LNCaP clone FGC (cell line): ENCODE results near the gene REPIN1.

Experiments used
- DNase-seq: peaks from one replicate; pipeline ENCODE4 v3.0.0-alpha.2; 2011; ENCODE audit warnings: low read depth
- H3K4me3 ChIP-seq: 2 replicates; pipeline ENCODE4 v1.5.1; 2011; ENCODE audit warnings: mild to moderate bottlenecking, low read depth, low read length, control low read depth
- TF ChIP-seq, protein P1 (sequence below): IDR thresholded peaks from 2 replicates; pipeline ENCODE4 v1.5.1; 2012; ENCODE audit warnings: mild to moderate bottlenecking; ENCODE audit not compliant: control insufficient read depth, insufficient read depth; ENCODE audit errors: extremely low read depth

Gene REPIN1

DNA sequence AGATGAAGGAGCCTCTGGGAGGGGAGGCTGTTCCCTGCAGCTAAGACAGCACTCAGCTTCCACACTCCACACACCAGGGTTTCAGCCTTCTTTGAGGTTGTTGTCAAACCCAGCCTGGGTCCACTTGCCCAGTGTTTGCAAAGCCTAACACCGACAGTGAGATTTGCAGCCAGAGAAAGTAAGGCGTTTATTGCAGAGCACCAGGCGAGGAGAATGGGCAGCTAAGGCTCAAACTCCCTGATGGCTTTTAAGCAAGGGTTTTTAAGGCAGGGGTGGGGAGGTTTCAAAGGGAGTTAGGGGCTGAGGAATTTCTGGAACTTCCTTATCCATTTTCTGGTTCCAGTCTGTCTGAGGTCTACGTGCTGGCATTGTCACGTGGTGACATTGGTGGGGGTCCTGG, 5.8 kb downstream of the REPIN1 start:
- no peak for DNase-seq
- TF ChIP-seq, protein P1, sequence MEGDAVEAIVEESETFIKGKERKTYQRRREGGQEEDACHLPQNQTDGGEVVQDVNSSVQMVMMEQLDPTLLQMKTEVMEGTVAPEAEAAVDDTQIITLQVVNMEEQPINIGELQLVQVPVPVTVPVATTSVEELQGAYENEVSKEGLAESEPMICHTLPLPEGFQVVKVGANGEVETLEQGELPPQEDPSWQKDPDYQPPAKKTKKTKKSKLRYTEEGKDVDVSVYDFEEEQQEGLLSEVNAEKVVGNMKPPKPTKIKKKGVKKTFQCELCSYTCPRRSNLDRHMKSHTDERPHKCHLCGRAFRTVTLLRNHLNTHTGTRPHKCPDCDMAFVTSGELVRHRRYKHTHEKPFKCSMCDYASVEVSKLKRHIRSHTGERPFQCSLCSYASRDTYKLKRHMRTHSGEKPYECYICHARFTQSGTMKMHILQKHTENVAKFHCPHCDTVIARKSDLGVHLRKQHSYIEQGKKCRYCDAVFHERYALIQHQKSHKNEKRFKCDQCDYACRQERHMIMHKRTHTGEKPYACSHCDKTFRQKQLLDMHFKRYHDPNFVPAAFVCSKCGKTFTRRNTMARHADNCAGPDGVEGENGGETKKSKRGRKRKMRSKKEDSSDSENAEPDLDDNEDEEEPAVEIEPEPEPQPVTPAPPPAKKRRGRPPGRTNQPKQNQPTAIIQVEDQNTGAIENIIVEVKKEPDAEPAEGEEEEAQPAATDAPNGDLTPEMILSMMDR, result no peak
- H3K4me3 ChIP-seq, result no peak overlapping the region

DNA sequence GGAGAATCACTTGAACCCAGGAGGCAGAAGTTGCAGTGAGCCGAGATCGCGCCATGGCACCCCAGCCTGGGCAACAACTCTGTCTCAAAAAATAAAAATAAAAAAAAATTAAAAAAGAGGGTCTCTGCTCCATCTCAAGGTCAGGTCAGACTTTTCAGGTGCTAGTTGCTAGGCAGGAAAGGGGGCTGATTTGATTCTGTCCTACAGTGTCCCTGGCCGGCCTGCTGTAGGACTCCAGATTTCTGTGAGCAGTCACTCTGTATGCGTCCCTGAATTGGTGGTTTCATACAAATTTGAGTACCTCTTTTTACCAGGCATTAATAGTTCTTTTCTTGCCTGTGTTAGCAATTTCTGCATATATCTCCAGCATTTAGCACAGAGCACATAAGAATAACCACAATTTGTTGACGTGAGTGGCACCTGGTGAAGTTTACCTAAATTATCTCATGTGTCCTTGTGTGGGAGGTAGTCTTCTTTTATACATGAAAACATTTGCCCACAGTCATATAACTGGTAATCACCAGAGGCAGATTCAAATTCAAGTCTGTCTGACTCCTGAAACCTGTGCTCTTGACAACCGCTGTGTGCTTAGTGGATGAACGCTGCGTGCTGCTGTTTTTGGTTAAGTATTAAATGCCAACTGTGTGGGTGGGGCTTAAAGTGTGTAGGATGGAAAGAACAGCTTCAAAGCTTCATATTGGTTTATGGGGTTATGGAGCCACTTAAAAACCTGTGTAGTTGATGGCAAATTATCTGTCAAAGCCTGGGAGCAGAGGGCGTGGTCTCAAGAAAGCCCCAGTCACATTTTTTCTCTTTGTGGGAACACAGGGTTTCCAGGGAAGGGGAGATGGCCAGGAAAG, 7.3 kb downstream of the REPIN1 start:
- H3K4me3 ChIP-seq, result no peak overlapping the region
- TF ChIP-seq, protein P1, result no peak
- DNase-seq, result no peak

DNA sequence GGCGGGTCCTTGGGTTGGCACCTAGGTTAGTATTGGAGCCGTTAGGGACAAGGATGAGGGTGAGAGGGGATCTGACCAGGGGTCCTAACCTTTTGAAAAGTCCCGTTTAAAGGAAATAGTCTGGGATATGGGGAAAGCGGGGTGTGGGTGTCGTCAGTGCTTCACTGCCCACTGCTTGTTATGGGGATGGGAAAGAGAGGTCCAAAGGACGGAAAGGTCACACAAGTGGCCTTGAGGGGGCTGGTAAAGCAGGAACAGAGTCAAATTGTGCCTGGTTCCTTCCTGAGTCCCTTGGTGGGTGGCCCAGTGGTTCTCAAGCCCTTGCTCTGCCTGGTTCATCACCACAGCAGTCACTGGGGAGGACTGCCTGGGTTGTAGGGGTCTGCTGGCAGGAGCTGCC, 7.9 kb downstream of the REPIN1 start:
- DNase-seq, result no peak
- TF ChIP-seq, protein P1, result no peak

DNA sequence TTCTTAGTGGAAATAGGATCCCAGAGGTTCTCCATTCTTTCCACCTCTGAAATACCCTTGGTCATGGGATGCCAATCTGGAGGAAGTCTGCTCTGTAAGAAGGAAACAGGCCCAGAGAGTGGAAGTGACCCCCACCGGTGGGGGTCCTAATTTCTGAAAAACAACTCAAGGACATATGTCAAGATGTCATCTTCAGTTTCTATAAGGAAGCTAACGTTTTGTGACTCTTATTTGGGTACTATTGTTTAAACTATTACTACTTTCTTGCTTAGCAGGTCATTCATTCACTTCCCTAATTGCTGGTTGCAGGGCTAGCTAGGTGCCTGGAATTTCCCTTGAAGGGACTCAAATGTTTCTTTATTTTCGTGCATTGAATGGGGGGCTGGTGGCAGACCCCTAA, 8.6 kb downstream of the REPIN1 start:
- H3K4me3 ChIP-seq, result no peak overlapping the region
- TF ChIP-seq, protein P1, result no peak

More for the DNA sequence above, 7.9 kb downstream of the REPIN1 start:
- no peak overlapping the region for H3K4me3 ChIP-seq

DNA sequence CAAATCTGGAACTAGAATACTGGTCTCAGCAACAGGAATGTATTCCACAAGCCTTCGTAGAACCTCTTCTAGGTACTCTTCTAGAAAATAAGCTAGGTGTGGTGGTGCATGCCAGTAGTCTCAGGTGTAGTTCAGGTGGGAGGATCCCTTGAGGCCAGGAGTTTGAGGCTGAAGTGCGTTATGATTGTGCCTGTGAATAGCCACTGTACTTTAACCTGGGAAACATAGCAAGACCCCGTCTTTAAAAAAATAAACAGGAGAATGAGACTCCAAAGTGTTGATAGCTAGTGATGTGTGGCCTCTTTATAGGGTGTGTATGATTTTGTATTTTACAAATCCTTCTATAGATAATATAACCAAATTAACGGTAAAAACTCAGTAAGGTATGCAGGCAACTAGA, 9.0 kb downstream of the REPIN1 start:
- H3K4me3 ChIP-seq, result no peak overlapping the region
- TF ChIP-seq, protein P1, result no peak
- DNase-seq, result no peak

More for the DNA sequence above, 8.6 kb downstream of the REPIN1 start:
- no peak for DNase-seq

DNA sequence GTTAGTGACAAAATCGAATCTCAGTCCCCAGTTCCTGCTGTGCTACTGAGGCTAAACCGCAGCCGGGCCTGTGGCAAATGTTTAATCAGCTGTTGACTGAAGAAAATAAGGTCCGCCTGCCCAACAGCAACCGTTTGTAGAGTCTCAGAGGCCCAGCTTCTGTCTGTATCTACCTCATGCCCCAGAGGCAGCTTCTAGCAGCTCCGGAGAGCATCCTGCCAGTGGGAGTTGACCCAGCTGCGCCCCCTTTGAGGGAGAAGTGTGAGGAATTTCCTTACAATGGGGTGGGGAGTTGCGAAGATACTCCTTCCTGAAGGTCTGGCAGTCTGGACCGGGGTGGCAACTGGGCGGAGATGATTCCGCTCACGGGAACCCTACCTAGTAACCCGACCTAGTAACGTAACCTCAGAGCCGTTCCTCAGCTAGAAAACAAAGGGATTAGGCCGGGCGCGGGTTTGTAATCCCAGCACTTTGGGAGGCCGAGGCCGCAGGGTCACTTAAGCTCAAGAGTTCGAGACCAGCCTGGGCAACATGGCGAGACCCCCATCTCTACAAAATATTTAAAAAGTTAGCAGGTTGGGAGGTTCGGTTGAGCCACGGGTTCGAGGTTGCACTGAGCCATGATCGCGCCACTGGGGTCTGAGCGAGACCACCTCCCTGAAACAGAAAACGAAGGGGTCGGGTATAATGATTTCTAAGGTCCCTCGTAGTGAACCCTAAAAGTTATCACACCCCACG, 9.7 kb downstream of the REPIN1 start:
- DNase-seq, result no peak
- H3K4me3 ChIP-seq, result peak overlapping the region; percentile 62
- TF ChIP-seq, protein P1, result peak; percentile 10; the same call in 1 of the 2 replicates
